Superior temporal gyrus (tissue), 1 donor: ENCODE data around the gene OR2V1.
"Not testable (repeated sequence)": the region's sequence is repeated elsewhere in the genome, so short reads cannot be mapped to it uniquely, and the experiment has no call there.

Experiments used
- DNase-seq: peaks from one replicate; pipeline ENCODE4 v3.0.0-alpha.2; 2016; ENCODE audit errors: extremely low spot score

Gene OR2V1

GRCh38 chr5:181101930-181102674 is 28.9 kb downstream of the OR2V1 start:
- DNase-seq = not testable (repeated sequence)

- DNase-seq = not testable (repeated sequence)
These were observed 29.8 kb downstream of the OR2V1 start for GRCh38 chr5:181101030-181101641.

GRCh38 chr5:181100121-181100875 is 30.7 kb downstream of the OR2V1 start:
- no peak for DNase-seq

- no peak for DNase-seq
These were observed 31.3 kb downstream of the OR2V1 start for GRCh38 chr5:181099602-181100086.

- no peak for DNase-seq
These were observed 32.0 kb downstream of the OR2V1 start for GRCh38 chr5:181098762-181099601.

GRCh38 chr5:181097759-181098491 is 33.0 kb downstream of the OR2V1 start:
- not testable (repeated sequence) for DNase-seq

GRCh38 chr5:181097383-181097753 is 33.6 kb downstream of the OR2V1 start:
- not testable (repeated sequence) for DNase-seq

GRCh38 chr5:181096721-181097382 is 34.1 kb downstream of the OR2V1 start:
- DNase-seq = not testable (repeated sequence)

GRCh38 chr5:181095162-181095561 is 35.8 kb downstream of the OR2V1 start:
- DNase-seq = not testable (repeated sequence)

- DNase-seq = no peak
These were observed 38.5 kb downstream of the OR2V1 start for GRCh38 chr5:181092428-181092827.

GRCh38 chr5:181088289-181088688 is 42.7 kb downstream of the OR2V1 start:
- no peak for DNase-seq

GRCh38 chr5:181087309-181087708 is 43.7 kb downstream of the OR2V1 start:
- DNase-seq = no peak

GRCh38 chr5:181086884-181087205 is 44.1 kb downstream of the OR2V1 start:
- DNase-seq = no peak

- no peak for DNase-seq
These were observed 44.7 kb downstream of the OR2V1 start for GRCh38 chr5:181086026-181086883.

- no peak for DNase-seq
These were observed 46.3 kb downstream of the OR2V1 start for GRCh38 chr5:181084621-181085195.

- no peak for DNase-seq
These were observed 49.0 kb downstream of the OR2V1 start for GRCh38 chr5:181081989-181082388.

GRCh38 chr5:181076920-181077319 is 54.0 kb downstream of the OR2V1 start:
- no peak for DNase-seq
